ENCODE measurements around the gene MRPS18A. TPM values are rescaled to one million over a fixed set of nuclear protein-coding genes. Genes with fewer than 3 reads are reported as not detected.

MRPS18A gene
- total and polyA plus RNA-seq, 2 of the 13 experiments (the other 11 are each of a cell fraction or from before 2014, with no cell fraction given): 87.8 to 89.1 TPM

DNA sequence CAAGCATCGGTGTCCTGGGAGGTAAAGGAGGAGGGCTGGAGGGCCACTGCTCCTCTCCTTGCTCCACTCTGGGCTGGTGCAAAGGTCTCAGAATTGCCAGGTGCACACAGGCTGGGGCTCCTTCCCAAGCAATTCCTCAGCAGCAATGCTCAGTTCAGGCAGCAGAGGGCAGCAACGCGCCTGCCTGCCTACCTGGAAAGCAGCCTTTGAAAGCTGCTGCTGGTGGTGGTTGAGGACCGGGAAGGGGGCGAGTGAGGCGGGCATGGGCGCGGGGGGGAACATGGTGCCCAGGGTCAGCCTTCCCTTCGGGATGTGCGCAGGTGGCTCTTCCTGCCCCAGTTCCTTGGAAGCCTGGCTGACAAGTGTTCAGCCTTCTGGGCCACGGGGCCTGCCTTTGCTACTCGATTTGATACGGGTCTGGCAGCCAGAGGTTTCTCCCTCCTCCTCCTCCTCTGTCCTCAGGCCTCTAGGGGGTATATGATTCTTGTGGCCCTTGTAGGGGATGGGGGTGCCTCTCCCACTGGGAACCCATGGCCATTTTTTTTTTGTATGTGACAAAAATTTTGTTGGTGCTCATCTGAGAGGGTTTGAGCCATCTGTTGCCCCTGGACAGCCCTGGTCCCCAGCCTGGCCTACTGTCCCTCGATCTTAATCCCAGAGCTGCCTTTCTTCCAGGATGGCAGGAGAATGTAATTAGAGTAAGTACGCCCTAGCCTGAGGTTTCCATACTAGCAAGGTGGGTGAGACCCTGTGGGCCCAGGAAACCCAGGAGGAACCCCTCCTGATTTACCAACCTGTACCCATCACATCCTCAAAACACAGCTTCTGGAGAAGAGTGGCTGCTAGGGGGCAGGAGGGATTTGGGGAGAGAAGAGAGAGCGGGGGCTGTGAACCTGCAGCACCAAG lies 20.1 kb downstream of the MRPS18A start (continued):
- TF ChIP-seq CERS6 (CRISPR knock-in tag; IDR thresholded peaks at IDR 0.05): no peak
- no peak for TF ChIP-seq CHD2 (IDR thresholded peaks at IDR 0.05; ENCODE audit: low read depth, low read length)
- TF ChIP-seq FOXA3 (CRISPR knock-in tag; IDR thresholded peaks at IDR 0.05): peak; percentile 66
- peak; percentile 31; the same call in 1 of the 2 replicates for TF ChIP-seq ZNF143 (CRISPR knock-in tag; IDR thresholded peaks at IDR 0.05)
- no peak for TF ChIP-seq HMG20A (CRISPR knock-in tag; IDR thresholded peaks at IDR 0.05; ENCODE audit: borderline replicate concordance)
- TF ChIP-seq ZNF296 (CRISPR knock-in tag; conservative IDR thresholded peaks at IDR 0.05): no peak
- TF ChIP-seq, protein P1, sequence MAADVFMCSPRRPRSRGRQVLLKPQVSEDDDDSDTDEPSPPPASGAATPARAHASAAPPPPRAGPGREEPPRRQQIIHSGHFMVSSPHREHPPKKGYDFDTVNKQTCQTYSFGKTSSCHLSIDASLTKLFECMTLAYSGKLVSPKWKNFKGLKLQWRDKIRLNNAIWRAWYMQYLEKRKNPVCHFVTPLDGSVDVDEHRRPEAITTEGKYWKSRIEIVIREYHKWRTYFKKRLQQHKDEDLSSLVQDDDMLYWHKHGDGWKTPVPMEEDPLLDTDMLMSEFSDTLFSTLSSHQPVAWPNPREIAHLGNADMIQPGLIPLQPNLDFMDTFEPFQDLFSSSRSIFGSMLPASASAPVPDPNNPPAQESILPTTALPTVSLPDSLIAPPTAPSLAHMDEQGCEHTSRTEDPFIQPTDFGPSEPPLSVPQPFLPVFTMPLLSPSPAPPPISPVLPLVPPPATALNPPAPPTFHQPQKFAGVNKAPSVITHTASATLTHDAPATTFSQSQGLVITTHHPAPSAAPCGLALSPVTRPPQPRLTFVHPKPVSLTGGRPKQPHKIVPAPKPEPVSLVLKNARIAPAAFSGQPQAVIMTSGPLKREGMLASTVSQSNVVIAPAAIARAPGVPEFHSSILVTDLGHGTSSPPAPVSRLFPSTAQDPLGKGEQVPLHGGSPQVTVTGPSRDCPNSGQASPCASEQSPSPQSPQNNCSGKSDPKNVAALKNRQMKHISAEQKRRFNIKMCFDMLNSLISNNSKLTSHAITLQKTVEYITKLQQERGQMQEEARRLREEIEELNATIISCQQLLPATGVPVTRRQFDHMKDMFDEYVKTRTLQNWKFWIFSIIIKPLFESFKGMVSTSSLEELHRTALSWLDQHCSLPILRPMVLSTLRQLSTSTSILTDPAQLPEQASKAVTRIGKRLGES (CRISPR knock-in tag; IDR thresholded peaks at IDR 0.05; ENCODE audit: borderline replicate concordance): no peak
- TF ChIP-seq MATR3 (CRISPR knock-in tag; IDR thresholded peaks at IDR 0.05): no peak
- peak; percentile 12; the same call in 1 of the 2 replicates for TF ChIP-seq ZNF619 (CRISPR knock-in tag; IDR thresholded peaks at IDR 0.05)
- peak; percentile 81 for TF ChIP-seq BCL6 (CRISPR knock-in tag; IDR thresholded peaks at IDR 0.05)
- TF ChIP-seq, protein P2, sequence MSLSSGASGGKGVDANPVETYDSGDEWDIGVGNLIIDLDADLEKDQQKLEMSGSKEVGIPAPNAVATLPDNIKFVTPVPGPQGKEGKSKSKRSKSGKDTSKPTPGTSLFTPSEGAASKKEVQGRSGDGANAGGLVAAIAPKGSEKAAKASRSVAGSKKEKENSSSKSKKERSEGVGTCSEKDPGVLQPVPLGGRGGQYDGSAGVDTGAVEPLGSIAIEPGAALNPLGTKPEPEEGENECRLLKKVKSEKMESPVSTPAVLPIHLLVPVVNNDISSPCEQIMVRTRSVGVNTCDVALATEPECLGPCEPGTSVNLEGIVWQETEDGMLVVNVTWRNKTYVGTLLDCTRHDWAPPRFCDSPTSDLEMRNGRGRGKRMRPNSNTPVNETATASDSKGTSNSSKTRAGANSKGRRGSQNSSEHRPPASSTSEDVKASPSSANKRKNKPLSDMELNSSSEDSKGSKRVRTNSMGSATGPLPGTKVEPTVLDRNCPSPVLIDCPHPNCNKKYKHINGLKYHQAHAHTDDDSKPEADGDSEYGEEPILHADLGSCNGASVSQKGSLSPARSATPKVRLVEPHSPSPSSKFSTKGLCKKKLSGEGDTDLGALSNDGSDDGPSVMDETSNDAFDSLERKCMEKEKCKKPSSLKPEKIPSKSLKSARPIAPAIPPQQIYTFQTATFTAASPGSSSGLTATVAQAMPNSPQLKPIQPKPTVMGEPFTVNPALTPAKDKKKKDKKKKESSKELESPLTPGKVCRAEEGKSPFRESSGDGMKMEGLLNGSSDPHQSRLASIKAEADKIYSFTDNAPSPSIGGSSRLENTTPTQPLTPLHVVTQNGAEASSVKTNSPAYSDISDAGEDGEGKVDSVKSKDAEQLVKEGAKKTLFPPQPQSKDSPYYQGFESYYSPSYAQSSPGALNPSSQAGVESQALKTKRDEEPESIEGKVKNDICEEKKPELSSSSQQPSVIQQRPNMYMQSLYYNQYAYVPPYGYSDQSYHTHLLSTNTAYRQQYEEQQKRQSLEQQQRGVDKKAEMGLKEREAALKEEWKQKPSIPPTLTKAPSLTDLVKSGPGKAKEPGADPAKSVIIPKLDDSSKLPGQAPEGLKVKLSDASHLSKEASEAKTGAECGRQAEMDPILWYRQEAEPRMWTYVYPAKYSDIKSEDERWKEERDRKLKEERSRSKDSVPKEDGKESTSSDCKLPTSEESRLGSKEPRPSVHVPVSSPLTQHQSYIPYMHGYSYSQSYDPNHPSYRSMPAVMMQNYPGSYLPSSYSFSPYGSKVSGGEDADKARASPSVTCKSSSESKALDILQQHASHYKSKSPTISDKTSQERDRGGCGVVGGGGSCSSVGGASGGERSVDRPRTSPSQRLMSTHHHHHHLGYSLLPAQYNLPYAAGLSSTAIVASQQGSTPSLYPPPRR (CRISPR knock-in tag; IDR thresholded peaks at IDR 0.05; ENCODE audit: borderline replicate concordance): peak; percentile 51; the same call in 1 of the 2 replicates
- no peak for TF ChIP-seq CHD4 (IDR thresholded peaks at IDR 0.05; ENCODE audit: borderline replicate concordance, low read length)
- TF ChIP-seq TEAD3 (CRISPR knock-in tag; optimal IDR thresholded peaks at IDR 0.05; ENCODE audit: borderline replicate concordance): peak; percentile 84
- TF ChIP-seq SMC3 (IDR thresholded peaks at IDR 0.05; ENCODE audit: low read length): peak; percentile 81
- TF ChIP-seq FOXC1 (CRISPR knock-in tag; IDR thresholded peaks at IDR 0.05; ENCODE audit: borderline replicate concordance): 0 out of 2 replicates have a peak, but pooled peaks have one; percentile 76
- TF ChIP-seq ZNF446 (CRISPR knock-in tag; IDR thresholded peaks at IDR 0.05): no peak
- no peak; the same call in 1 of the 2 replicates for TF ChIP-seq ETV5 (CRISPR knock-in tag; IDR thresholded peaks at IDR 0.05; ENCODE audit: borderline replicate concordance)
- TF ChIP-seq BCLAF1 (IDR thresholded peaks at IDR 0.05): no peak

All from HepG2 (cell line).